HCT116 (cell line): ENCODE data around the gene MRPL47. TPM values are rescaled to one million over a fixed set of nuclear protein-coding genes. Genes with fewer than 3 reads are reported as not detected.

Experiments used
- ATAC-seq: fragments of 200-7000 bp; cut with Tn5 transposase; 2 replicates; pipeline ENCODE4 v1.9.1; 2020; ENCODE audit warnings: mild to moderate bottlenecking, moderate library complexity
- BruUV-seq: library from RNA; stranded (reverse); fragments of 400-500 nt; replicated peaks from 2 replicates; lab custom pipeline; 2021; lab: Mats Ljungman, UMichigan
- CTCF ChIA-PET: fragments of 300-600 bp; sonication (Branson Sonifier 250); formaldehyde crosslinking; loops from one replicate; lab custom pipeline; 2021; ENCODE audit warnings: antibody characterized with exemption; lab: Charles Lee
- POLR2A ChIA-PET: fragments of 300-600, 350-600 bp; sonication (Branson Sonifier 250); formaldehyde crosslinking; loops from one replicate; lab custom pipeline; 2021; ENCODE audit warnings: antibody characterized with exemption; lab: Charles Lee
- RAD21 ChIA-PET, 2 experiments: fragments of 300-600 bp; sonication (Branson Sonifier 250); formaldehyde crosslinking; loops; one replicate each; lab custom pipeline; 2023; ENCODE audit warnings: low total read pairs in 2 of 2; ENCODE audit not compliant: uncharacterized antibody in 2 of 2, unreplicated experiment in 2 of 2, low non-redundant PET in 1 of 2; lab: Charles Lee
- DNase-seq: peaks from one replicate; pipeline ENCODE4 v3.0.0-alpha.2; 2010; ENCODE audit warnings: low read depth, low spot score
- H2AFZ ChIP-seq: fragments of 200-600 bp; shearing (Covaris generic), sonication (generic); 2 replicates; pipeline ENCODE4 v1.6.1; 2017; ENCODE audit warnings: low read depth, mixed run types, mixed read lengths, antibody characterized with exemption, low read length; ENCODE audit not compliant: poor library complexity, severe bottlenecking
- H3K27ac ChIP-seq: 2 replicates; pipeline ENCODE4 v1.5.1; 2012; ENCODE audit warnings: low read depth, low read length
- H3K27me3 ChIP-seq: fragments of 200-600 bp; sonication (generic); 2 replicates; pipeline ENCODE4 v1.6.1; 2016; ENCODE audit warnings: mixed run types, low read length, mixed read lengths; ENCODE audit not compliant: insufficient read depth
- H3K36me3 ChIP-seq, 2 experiments: fragments of 200-500 bp in 1 of 2; fragments of 200-600 bp in 1 of 2; sonication (Bioruptor generic) in 1 of 2; sonication (generic) in 1 of 2; 2 replicates each; pipeline versions ENCODE4 v1.5.1 to v1.6.1; 2014 to 2016; ENCODE audit warnings: low read length in 2 of 2, inconsistent platforms in 1 of 2, mixed read lengths in 1 of 2, mixed run types in 1 of 2; ENCODE audit not compliant: insufficient read depth in 2 of 2, control insufficient read depth in 1 of 2
- H3K4me1 ChIP-seq, 2 experiments: fragments of 200-600 bp in 1 of 2; sonication (generic) in 1 of 2; 2 replicates each; pipeline versions ENCODE4 v1.5.1 to v1.6.1; 2012 to 2017; ENCODE audit warnings: low read length in 2 of 2, inconsistent platforms in 1 of 2, mild to moderate bottlenecking in 1 of 2, mixed read lengths in 1 of 2, mixed run types in 1 of 2, moderate library complexity in 1 of 2; ENCODE audit not compliant: insufficient read depth in 2 of 2, control insufficient read depth in 1 of 2
- H3K4me2 ChIP-seq: fragments of 200-600 bp; sonication (generic); 2 replicates; pipeline ENCODE4 v1.6.1; 2017; ENCODE audit warnings: mixed run types, low read length, mixed read lengths
- H3K4me3 ChIP-seq, 2 experiments: fragments of 200-600 bp in 1 of 2; sonication (generic) in 1 of 2; replicated peaks in 1 of 2; 2 replicates each; pipeline ENCODE4 v1.5.1; 2011 to 2016; ENCODE audit warnings: low read length in 2 of 2, control low read depth in 1 of 2, low read depth in 1 of 2, mild to moderate bottlenecking in 1 of 2, mixed read lengths in 1 of 2, mixed run types in 1 of 2
- H3K79me2 ChIP-seq: fragments of 200-600 bp; sonication (generic); 2 replicates; pipeline ENCODE4 v1.6.1; 2017; ENCODE audit warnings: mild to moderate bottlenecking, mixed run types, low read length, moderate library complexity, mixed read lengths; ENCODE audit not compliant: insufficient read depth
- H3K9ac ChIP-seq: fragments of 200-600 bp; sonication (generic); 2 replicates; pipeline ENCODE4 v1.6.1; 2016; ENCODE audit warnings: low read length, mixed read lengths
- H3K9me2 ChIP-seq: fragments of 200-600 bp; sonication (generic), shearing (Covaris generic); 2 replicates; pipeline ENCODE4 v1.6.1; 2017; ENCODE audit warnings: mixed run types, mild to moderate bottlenecking, moderate library complexity; ENCODE audit not compliant: insufficient read depth
- H3K9me3 ChIP-seq, 2 experiments: fragments of 200-500 bp in 1 of 2; fragments of 200-600 bp in 1 of 2; sonication (Bioruptor generic) in 1 of 2; sonication (generic) in 1 of 2; 2 replicates each; pipeline ENCODE4 v1.6.1; 2014 to 2017; ENCODE audit warnings: low read length in 2 of 2, mixed read lengths in 2 of 2, inconsistent platforms in 1 of 2, low read depth in 1 of 2, mild to moderate bottlenecking in 1 of 2, mixed run types in 1 of 2, moderate library complexity in 1 of 2; ENCODE audit not compliant: control insufficient read depth in 1 of 2, insufficient read depth in 1 of 2
- H4K20me1 ChIP-seq: fragments of 200-600 bp; sonication (generic), shearing (Covaris generic); 2 replicates; pipeline ENCODE4 v1.6.1; 2017; ENCODE audit warnings: mixed run types, mild to moderate bottlenecking, moderate library complexity; ENCODE audit not compliant: insufficient read depth
- CTCF ChIP-seq, 3 experiments: fragments of 200-600 bp in 1 of 3; sonication (generic) in 1 of 3; IDR thresholded peaks in 2 of 3; conservative IDR thresholded peaks in 1 of 3; 2 replicates each; pipeline ENCODE4 v1.5.1; 2012 to 2017; ENCODE audit warnings: low read depth in 2 of 3, low read length in 2 of 3, antibody characterized with exemption in 1 of 3, borderline replicate concordance in 1 of 3, control low read depth in 1 of 3, mild to moderate bottlenecking in 1 of 3, mixed read lengths in 1 of 3, mixed run types in 1 of 3, moderate library complexity in 1 of 3; ENCODE audit not compliant: insufficient read depth in 1 of 3
- ELF1 ChIP-seq: IDR thresholded peaks from 2 replicates; pipeline ENCODE4 v1.6.1; 2012; ENCODE audit warnings: low read depth, borderline replicate concordance
- EZH2 ChIP-seq: fragments of 200-600 bp; sonication (generic); IDR thresholded peaks from 2 replicates; pipeline ENCODE4 v1.6.1; 2017; ENCODE audit warnings: antibody characterized with exemption, mixed run types
- EZH2phosphoT487 ChIP-seq: fragments of 200-600 bp; IDR thresholded peaks from 2 replicates; pipeline ENCODE4 v1.6.1; 2018; ENCODE audit warnings: antibody characterized with exemption, borderline replicate concordance
- FOSL1 ChIP-seq: IDR thresholded peaks from 2 replicates; pipeline ENCODE4 v1.6.1; 2012; ENCODE audit warnings: low read depth
- MAX ChIP-seq: IDR thresholded peaks from 2 replicates; pipeline ENCODE4 v1.6.1; 2012
- POLR2AphosphoS5 ChIP-seq: IDR thresholded peaks from 2 replicates; pipeline ENCODE4 v1.6.1; 2011; ENCODE audit warnings: mild to moderate bottlenecking, low read depth, low read length, moderate library complexity
- RAD21 ChIP-seq: IDR thresholded peaks from 2 replicates; pipeline ENCODE4 v1.6.1; 2012; ENCODE audit warnings: low read depth, mild to moderate bottlenecking
- REST ChIP-seq: IDR thresholded peaks from 2 replicates; pipeline ENCODE4 v1.6.1; 2012; ENCODE audit warnings: low read depth
- SIN3A ChIP-seq: IDR thresholded peaks from 2 replicates; pipeline ENCODE4 v1.6.1; 2012; ENCODE audit warnings: low read depth
- YY1 ChIP-seq: IDR thresholded peaks from 2 replicates; pipeline ENCODE4 v1.6.1; 2011; ENCODE audit warnings: low read length, low read depth, moderate library complexity, mild to moderate bottlenecking; ENCODE audit not compliant: insufficient replicate concordance; ENCODE audit errors: extremely low read depth
- ZFX ChIP-seq: fragments of 450-650 bp; IDR thresholded peaks from 2 replicates; pipeline ENCODE4 v1.6.1; 2017
- ZNF274 ChIP-seq: fragments of 200-500 bp; sonication (Bioruptor generic); IDR thresholded peaks from 2 replicates; pipeline ENCODE4 v1.6.1; 2014; ENCODE audit warnings: mild to moderate bottlenecking, low read depth, low read length, inconsistent platforms
- intact Hi-C: fragments of 100-400 bp; cut with micrococcal nuclease; formaldehyde crosslinking; loops from 2 replicates; pipeline ENCODE4 v1.10.0; 2022
- total RNA-seq: library from RNA; stranded (reverse); gene quantifications from one replicate; pipeline ENCODE4 v1.2.1, GENCODE V29; 2021; ENCODE audit not compliant: unreplicated experiment

MRPL47 gene
- total RNA-seq, 1 experiment from 2014 or later: 52.3 TPM

- TF ChIP-seq REST: no peak
- no peak for TF ChIP-seq ELF1
- TF ChIP-seq EZH2phosphoT487: no peak
- no peak for TF ChIP-seq EZH2
- no peak for TF ChIP-seq ZFX
- no peak for TF ChIP-seq ZNF274
- TF ChIP-seq RAD21: no peak
- no peak for TF ChIP-seq FOSL1
- no peak for TF ChIP-seq POLR2AphosphoS5
Observed at GRCh38 chr3:179613807-179614206, 9.4 kb upstream of the MRPL47 start (continued).

- RAD21 ChIA-PET: no interaction called here
- BruUV-seq: no TSS peak
- H3K4me2 ChIP-seq: no peak overlapping the region
- H3K9me2 ChIP-seq: no peaks in the 10 kb centered on the region
- no peak overlapping the region for H3K9ac ChIP-seq
- H3K27me3 ChIP-seq: no peaks in the 10 kb centered on the region
- CTCF ChIA-PET: no interaction called here
- TF ChIP-seq POLR2AphosphoS5: no peak
- TF ChIP-seq ELF1: no peak
- TF ChIP-seq EZH2phosphoT487: no peak
- no peak for TF ChIP-seq CTCF (IDR thresholded peaks at IDR 0.05 in 2 of 3, conservative IDR thresholded peaks at IDR 0.05 in 1 of 3; ENCODE audit: borderline replicate concordance in 1 of 3, insufficient read depth in 1 of 3, low read depth in 2 of 3, low read length in 2 of 3)
- no peak for TF ChIP-seq YY1
- no peak for TF ChIP-seq SIN3A
- TF ChIP-seq MAX: no peak
- TF ChIP-seq, all 23 proteins: peak for 0
- intact Hi-C loops: no loop called here
- H3K36me3 ChIP-seq: 0 out of 4 replicates have a peak, but pooled peaks cover 0 to 11% of the 10 kb centered on the region in 2 experiments
- H3K79me2 ChIP-seq: peaks cover 67% of the 10 kb centered on the region
- H3K27ac ChIP-seq: no peak overlapping the region
- DNase-seq: no peak
- no peak for ATAC-seq
- H3K9me3 ChIP-seq: no peaks in the 10 kb centered on the region
- no peak overlapping the region for H3K4me3 ChIP-seq
- POLR2A ChIA-PET: no interaction called here
- no peak overlapping the region for H2AFZ ChIP-seq
- H3K4me1 ChIP-seq: no peaks in the 10 kb centered on the region
- no peaks in the 10 kb centered on the region for H4K20me1 ChIP-seq
Observed at GRCh38 chr3:179610066-179610465, 5.6 kb upstream of the MRPL47 start.
